HepG2 (cell line): ENCODE measurements around the gene ANKRD35. TPM values are rescaled to one million over a fixed set of nuclear protein-coding genes. Genes with fewer than 3 reads are reported as not detected.
A peak's percentile ranks its signal among the peaks of the same experiment; 100 is the strongest.

Experiments
- BCL6 ChIP-seq: IDR thresholded peaks from 2 replicates; pipeline ENCODE4 v1.6.1; 2016; ENCODE audit warnings: missing genetic modification reagents, missing compliant biosample characterization
- BRD4 ChIP-seq: sonication (generic); formaldehyde crosslinking; IDR thresholded peaks from 2 replicates; pipeline ENCODE4 v1.4.0; 2020; ENCODE audit warnings: missing genetic modification reagents
- DR1 ChIP-seq: sonication (generic); formaldehyde crosslinking; IDR thresholded peaks from 2 replicates; pipeline ENCODE4 v1.8.0; 2021; ENCODE audit warnings: mild to moderate bottlenecking, missing genetic modification reagents, inconsistent platforms
- ERF ChIP-seq: IDR thresholded peaks from 2 replicates; pipeline ENCODE4 v1.6.1; 2018; ENCODE audit warnings: missing biosample characterization, missing genetic modification reagents
- GABPA ChIP-seq, 2 experiments: IDR thresholded peaks; 2 replicates each; pipeline ENCODE4 v1.6.1; 2011 to 2016; ENCODE audit warnings: low read depth in 2 of 2, low read length in 1 of 2, missing biosample characterization in 1 of 2, missing genetic modification characterization in 1 of 2
- HNF4G ChIP-seq, 2 experiments: sonication (generic) in 1 of 2; formaldehyde crosslinking in 1 of 2; IDR thresholded peaks; 2 replicates each; pipeline versions ENCODE4 v1.4.0 to v1.6.1; 2011 to 2020; ENCODE audit warnings: borderline replicate concordance in 2 of 2, low read depth in 2 of 2, mild to moderate bottlenecking in 2 of 2, low read length in 1 of 2, missing genetic modification reagents in 1 of 2, moderate library complexity in 1 of 2
- JUN ChIP-seq: sonication (generic); formaldehyde crosslinking; IDR thresholded peaks from 2 replicates; pipeline ENCODE4 v1.4.0; 2020; ENCODE audit warnings: mild to moderate bottlenecking, missing genetic modification reagents
- KAT8 ChIP-seq: IDR thresholded peaks from 2 replicates; pipeline ENCODE4 v1.6.1; 2016; ENCODE audit warnings: missing genetic modification reagents, missing compliant biosample characterization
- KMT2A ChIP-seq: sonication (generic); formaldehyde crosslinking; IDR thresholded peaks from 2 replicates; pipeline ENCODE4 v1.4.0; 2020; ENCODE audit warnings: missing genetic modification reagents
- MAZ ChIP-seq, 2 experiments: sonication (generic) in 1 of 2; formaldehyde crosslinking in 1 of 2; IDR thresholded peaks; 2 replicates each; pipeline versions ENCODE4 v1.5.0 to v1.6.1; 2012 to 2020; ENCODE audit warnings: low read depth in 2 of 2, mild to moderate bottlenecking in 2 of 2, borderline replicate concordance in 1 of 2, improper control_type of control experiment in 1 of 2, low read length in 1 of 2, missing genetic modification reagents in 1 of 2, moderate library complexity in 1 of 2
- MXD3 ChIP-seq: IDR thresholded peaks from 2 replicates; pipeline ENCODE4 v1.6.1; 2016; ENCODE audit warnings: mild to moderate bottlenecking, missing biosample characterization, missing genetic modification reagents
- NFIC ChIP-seq: IDR thresholded peaks from 2 replicates; pipeline ENCODE4 v1.6.1; 2012; ENCODE audit warnings: mild to moderate bottlenecking, low read length, inconsistent platforms
- PBX2 ChIP-seq: IDR thresholded peaks from 2 replicates; pipeline ENCODE4 v1.6.1; 2016; ENCODE audit warnings: control low read depth
- SIX4 ChIP-seq: sonication (generic); formaldehyde crosslinking; IDR thresholded peaks from 2 replicates; pipeline ENCODE4 v1.4.0; 2020; ENCODE audit warnings: missing genetic modification reagents
- SRSF1 ChIP-seq: fragments of 200-400 bp; formaldehyde crosslinking; optimal IDR thresholded peaks from 2 replicates; pipeline ENCODE3; 2017; ENCODE audit warnings: mild to moderate bottlenecking, low read depth, low read length, moderate library complexity
- YEATS4 ChIP-seq: sonication (generic); formaldehyde crosslinking; IDR thresholded peaks from 2 replicates; pipeline ENCODE4 v1.4.0; 2020; ENCODE audit warnings: missing genetic modification reagents, borderline replicate concordance
- ZFP1 ChIP-seq: IDR thresholded peaks from 2 replicates; pipeline ENCODE4 v1.6.1; 2016
- ZGPAT ChIP-seq: IDR thresholded peaks from 2 replicates; pipeline ENCODE4 v1.6.1; 2016; ENCODE audit warnings: mild to moderate bottlenecking
- ZMYM3 ChIP-seq: sonication (generic); formaldehyde crosslinking; IDR thresholded peaks from 2 replicates; pipeline ENCODE4 v1.5.1; 2020; ENCODE audit warnings: mild to moderate bottlenecking, missing genetic modification reagents
- ZNF275 ChIP-seq: sonication (generic); formaldehyde crosslinking; IDR thresholded peaks from 2 replicates; pipeline ENCODE4 v1.8.0; 2022; ENCODE audit warnings: missing genetic modification reagents, mild to moderate bottlenecking, inconsistent platforms, borderline replicate concordance
- ZNF317 ChIP-seq: sonication (generic); formaldehyde crosslinking; IDR thresholded peaks from 2 replicates; pipeline ENCODE4 v1.5.0; 2020; ENCODE audit warnings: mild to moderate bottlenecking, missing genetic modification reagents
- ZNF564 ChIP-seq: sonication (generic); formaldehyde crosslinking; IDR thresholded peaks from 2 replicates; pipeline ENCODE4 v1.8.1; 2023; ENCODE audit warnings: mild to moderate bottlenecking, missing genetic modification reagents
- ZNF619 ChIP-seq: sonication (generic); formaldehyde crosslinking; IDR thresholded peaks from 2 replicates; pipeline ENCODE4 v1.4.0; 2020; ENCODE audit warnings: mild to moderate bottlenecking, missing genetic modification reagents
- polyA plus RNA-seq, 8 experiments: library from polyadenylated mRNA; depleted of rRNA in 3 of 8; stranded (reverse) in 7 of 8; unstranded in 1 of 8; fragments of >200 nt; fragmentation: Illumina TruSeq in 4 of 8; extraction: Trizol in 4 of 8; gene quantifications; 2 replicates each; pipeline versions ENCODE4 v1.2.1 to v1.2.3, GENCODE V29; 2011 to 2016; ENCODE audit warnings: low read depth in 4 of 8, missing spikeins in 1 of 8, mixed read lengths in 1 of 8; ENCODE audit not compliant: insufficient read depth in 1 of 8
- total RNA-seq, 5 experiments: library from RNA; depleted of rRNA; stranded (reverse); fragments of >200 nt; fragmentation: Illumina TruSeq; extraction: Trizol; gene quantifications; 2 replicates each; pipeline ENCODE4 v1.2.3, GENCODE V29; 2016; ENCODE audit warnings: low read depth in 1 of 5

Gene ANKRD35
- total and polyA plus RNA-seq, 2 of the 13 experiments (the other 11 are each of a cell fraction or from before 2014, with no cell fraction given), result 0.02 TPM; not detected in 1

GRCh38 chr1:145891587-145892485 is 6.2 kb upstream of the ANKRD35 start (continued):
- TF ChIP-seq ZNF317 (CRISPR knock-in tag) (peak; percentile 74; the same call in 1 of the 2 replicates), KAT8 (peak; percentile 80), DR1 (CRISPR knock-in tag) (0 out of 2 replicates have a peak, but pooled peaks have one; percentile 49), ZNF564 (CRISPR knock-in tag) (0 out of 2 replicates have a peak, but pooled peaks have one; percentile 57), SIX4 (CRISPR knock-in tag) (peak; percentile 99), ZFP1 (CRISPR knock-in tag) (peak; percentile 79), MXD3 (CRISPR knock-in tag) (0 out of 2 replicates have a peak, but pooled peaks have one; percentile 46), BRD4 (CRISPR knock-in tag) (0 out of 2 replicates have a peak, but pooled peaks have one; percentile 59), KMT2A (CRISPR knock-in tag) (no peak), YEATS4 (CRISPR knock-in tag) (peak; percentile 57; the same call in 1 of the 2 replicates), ERF (CRISPR knock-in tag) (peak; percentile 52), ZMYM3 (CRISPR knock-in tag) (peak; percentile 63; the same call in 1 of the 2 replicates), ZNF619 (CRISPR knock-in tag) (peak; percentile 46), BCL6 (CRISPR knock-in tag) (peak; percentile 56; the same call in 1 of the 2 replicates), PBX2 (CRISPR knock-in tag) (no peak), NFIC (no peak; the same call in 1 of the 2 replicates), JUN (CRISPR knock-in tag) (peak; percentile 51; the same call in 1 of the 2 replicates), SRSF1 (no peak), HNF4G (IDR thresholded peaks at IDR 0.05; ENCODE audit: borderline replicate concordance, low read depth, low read length) (no peak; the same call in 1 of the 2 replicates), HNF4G (CRISPR knock-in tag; IDR thresholded peaks at IDR 0.05; ENCODE audit: borderline replicate concordance, low read depth) (peak; percentile 51; the same call in 1 of the 2 replicates), GABPA (IDR thresholded peaks at IDR 0.05; ENCODE audit: low read depth, low read length) (no peak), GABPA (CRISPR knock-in tag; IDR thresholded peaks at IDR 0.05; ENCODE audit: low read depth) (peak; percentile 54), ZGPAT (CRISPR knock-in tag) (peak; percentile 80), MAZ (IDR thresholded peaks at IDR 0.05; ENCODE audit: borderline replicate concordance, low read depth, low read length) (no peak), MAZ (CRISPR knock-in tag; IDR thresholded peaks at IDR 0.05; ENCODE audit: low read depth) (0 out of 2 replicates have a peak, but pooled peaks have one; percentile 42), ZNF275 (peak; percentile 90)
